CD14-positive monocyte (primary cell): ENCODE data around the gene CPE. TPM values are rescaled to one million over a fixed set of nuclear protein-coding genes. Genes with fewer than 3 reads are reported as not detected.

Experiments used
- DNase-seq, 3 donors: peaks; one replicate each; pipeline ENCODE4 v3.0.0-alpha.2; 2011 to 2022
- H2AFZ ChIP-seq: 2 replicates; pipeline ENCODE4 v1.6.0; 2012; ENCODE audit warnings: mild to moderate bottlenecking, low read depth, low read length, inconsistent platforms; ENCODE audit not compliant: insufficient read depth, poor library complexity, severe bottlenecking
- H3K27ac ChIP-seq, 2 donors: 1 replicate in 1 of 2; 2 replicates in 1 of 2; pipeline ENCODE4 v1.5.1; 2012 to 2013; ENCODE audit warnings: low read length in 2 of 2, control low read depth in 1 of 2, inconsistent platforms in 1 of 2, low read depth in 1 of 2, mild to moderate bottlenecking in 1 of 2
- H3K27me3 ChIP-seq, 2 donors: one replicate each; pipeline versions ENCODE4 v1.6.0 to v1.6.1; 2011 to 2013; ENCODE audit warnings: low read length in 2 of 2; ENCODE audit not compliant: control insufficient read depth in 2 of 2, insufficient read depth in 2 of 2
- H3K36me3 ChIP-seq, 2 donors: replicated peaks in 1 of 2; 1 replicate in 1 of 2; 2 replicates in 1 of 2; pipeline versions ENCODE4 v1.5.1 to v1.6.1; 2012 to 2013; ENCODE audit warnings: low read length in 2 of 2, control low read depth in 1 of 2, inconsistent platforms in 1 of 2, mild to moderate bottlenecking in 1 of 2; ENCODE audit not compliant: insufficient read depth in 2 of 2, control insufficient read depth in 1 of 2
- H3K4me1 ChIP-seq, 2 donors: 1 replicate in 1 of 2; 2 replicates in 1 of 2; pipeline versions ENCODE4 v1.5.1 to v1.6.1; 2012 to 2013; ENCODE audit warnings: low read length in 2 of 2, control low read depth in 1 of 2, inconsistent platforms in 1 of 2, mild to moderate bottlenecking in 1 of 2, moderate library complexity in 1 of 2; ENCODE audit not compliant: insufficient read depth in 2 of 2, control insufficient read depth in 1 of 2
- H3K4me2 ChIP-seq: replicated peaks from 2 replicates; pipeline ENCODE3; 2012; ENCODE audit warnings: low read length, moderate library complexity, mild to moderate bottlenecking; ENCODE audit not compliant: poor library complexity, severe bottlenecking; ENCODE audit errors: extremely low read depth
- H3K4me3 ChIP-seq, 3 experiments: fragments of 200-600 bp in 1 of 3; sonication (generic) in 1 of 3; replicated peaks in 1 of 3; 1 replicate in 2 of 3; 2 replicates in 1 of 3; pipeline ENCODE4 v1.5.1; 2011 to 2013; ENCODE audit warnings: low read length in 3 of 3, mild to moderate bottlenecking in 3 of 3, control low read depth in 2 of 3, low read depth in 2 of 3, inconsistent platforms in 1 of 3, moderate library complexity in 1 of 3
- H3K79me2 ChIP-seq: 2 replicates; pipeline ENCODE4 v1.6.0; 2012; ENCODE audit warnings: mild to moderate bottlenecking, control low read depth, inconsistent platforms, low read length, moderate library complexity; ENCODE audit not compliant: insufficient read depth
- H3K9ac ChIP-seq: 2 replicates; pipeline ENCODE4 v1.6.0; 2017; ENCODE audit warnings: low read length, mild to moderate bottlenecking; ENCODE audit not compliant: insufficient read depth, poor library complexity, severe bottlenecking
- H3K9me3 ChIP-seq, 2 donors: replicated peaks in 1 of 2; 1 replicate in 1 of 2; 2 replicates in 1 of 2; pipeline versions ENCODE4 v1.5.1 to v1.6.1; 2012 to 2013; ENCODE audit warnings: low read length in 2 of 2, control low read depth in 1 of 2; ENCODE audit not compliant: control insufficient read depth in 1 of 2, insufficient read depth in 1 of 2
- H4K20me1 ChIP-seq: 2 replicates; pipeline ENCODE4 v1.6.0; 2012; ENCODE audit warnings: mild to moderate bottlenecking, low read length, control low read depth, moderate library complexity; ENCODE audit not compliant: insufficient read depth
- H3K27ac Mint-ChIP-seq, 7 donors: one replicate each; pipeline ENCODE4 v1.8.0; 2020; ENCODE audit warnings: mild to moderate bottlenecking in 7 of 7, mixed read lengths in 7 of 7, moderate library complexity in 6 of 7, inconsistent platforms in 2 of 7
- H3K27me3 Mint-ChIP-seq, 3 donors: one replicate each; pipeline ENCODE4 v1.8.0; 2021 to 2022; ENCODE audit warnings: low read depth in 3 of 3, mild to moderate bottlenecking in 3 of 3, mixed read lengths in 3 of 3, moderate library complexity in 3 of 3, inconsistent platforms in 1 of 3
- H3K36me3 Mint-ChIP-seq, 2 donors: one replicate each; pipeline ENCODE4 v1.8.0; 2020; ENCODE audit warnings: mixed read lengths in 2 of 2, inconsistent platforms in 1 of 2, mild to moderate bottlenecking in 1 of 2
- H3K4me1 Mint-ChIP-seq: one replicate; pipeline ENCODE4 v1.8.0; 2020; ENCODE audit warnings: mild to moderate bottlenecking, mixed read lengths
- H3K4me3 Mint-ChIP-seq, 2 donors: one replicate each; pipeline ENCODE4 v1.8.0; 2020; ENCODE audit warnings: mild to moderate bottlenecking in 2 of 2, mixed read lengths in 2 of 2, moderate library complexity in 1 of 2
- H3K9me3 Mint-ChIP-seq, 7 donors: one replicate each; pipeline ENCODE4 v1.8.0; 2020 to 2022; ENCODE audit warnings: mixed read lengths in 7 of 7, mild to moderate bottlenecking in 6 of 7, moderate library complexity in 6 of 7, inconsistent platforms in 2 of 7
- WGBS: methylation state at CpG from one replicate; pipeline ENCODE4 v1.1.5; 2013; ENCODE audit warnings: missing lambda C conversion rate; ENCODE audit not compliant: insufficient coverage; 5-methylcytosine and 5-hydroxymethylcytosine counted together
- intact Hi-C, 2 donors: fragments of 100-400 bp; cut with micrococcal nuclease; formaldehyde crosslinking; loops; one replicate each; pipeline versions ENCODE4 v1.15.0 to v1.15.1; 2023
- polyA plus RNA-seq, 3 donors: library from polyadenylated mRNA; depleted of rRNA in 1 of 3; unstranded in 2 of 3; stranded (reverse) in 1 of 3; fragments of 300-500 nt in 2 of 3; fragments of >200 nt in 1 of 3; fragmentation: Illumina TruSeq in 2 of 3; gene quantifications; 1 replicate in 2 of 3; 2 replicates in 1 of 3; pipeline ENCODE4 v1.2.3, GENCODE V29; 2012 to 2021
- TF ChIP-seq, protein P1 (sequence below): fragments of 200-600 bp; IDR thresholded peaks from one replicate; pipeline ENCODE4 v1.8.0; 2022; ENCODE audit warnings: antibody characterized with exemption, mild to moderate bottlenecking

CPE gene
- polyA plus RNA-seq, 3 donors: 0.09 to 0.13 TPM; not detected in 1

DNA sequence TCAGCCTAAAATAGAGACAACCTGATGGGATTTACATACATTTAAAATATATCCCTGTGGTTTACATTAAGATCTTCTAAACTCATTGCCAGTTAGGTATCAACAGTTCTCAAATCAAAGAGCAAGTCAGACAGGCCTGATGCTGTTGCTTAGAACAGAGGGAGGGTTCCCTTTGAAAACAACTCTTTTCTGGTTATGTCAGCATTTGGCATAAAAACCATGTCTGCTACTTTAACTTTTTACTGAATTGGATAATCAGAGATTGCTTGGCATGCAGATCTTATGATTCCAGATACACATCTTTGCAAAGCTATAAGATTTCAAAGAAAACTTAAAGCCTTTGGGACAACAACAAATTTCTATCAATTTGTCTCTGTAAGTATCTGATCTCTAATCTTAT is 140.8 kb downstream of the CPE start:
- Histone ChIP-seq H3K9me3 (no peaks in the 10 kb centered on the region), H2AFZ (no peak overlapping the region), H4K20me1 (no peaks in the 10 kb centered on the region), H3K4me3 (no peak overlapping the region), H3K9ac (no peak overlapping the region), H3K27ac (no peak overlapping the region), H3K4me2 (no peak overlapping the region), H3K36me3 (no peaks in the 10 kb centered on the region), H3K4me1 (no peaks in the 10 kb centered on the region), H3K79me2 (no peaks in the 10 kb centered on the region), H3K27me3 (no peaks in the 10 kb centered on the region)
- no peaks in the 10 kb centered on the region for H3K36me3 Mint-ChIP-seq
- intact Hi-C loops: no loop called here
- no peak for DNase-seq
- TF ChIP-seq, protein P1, sequence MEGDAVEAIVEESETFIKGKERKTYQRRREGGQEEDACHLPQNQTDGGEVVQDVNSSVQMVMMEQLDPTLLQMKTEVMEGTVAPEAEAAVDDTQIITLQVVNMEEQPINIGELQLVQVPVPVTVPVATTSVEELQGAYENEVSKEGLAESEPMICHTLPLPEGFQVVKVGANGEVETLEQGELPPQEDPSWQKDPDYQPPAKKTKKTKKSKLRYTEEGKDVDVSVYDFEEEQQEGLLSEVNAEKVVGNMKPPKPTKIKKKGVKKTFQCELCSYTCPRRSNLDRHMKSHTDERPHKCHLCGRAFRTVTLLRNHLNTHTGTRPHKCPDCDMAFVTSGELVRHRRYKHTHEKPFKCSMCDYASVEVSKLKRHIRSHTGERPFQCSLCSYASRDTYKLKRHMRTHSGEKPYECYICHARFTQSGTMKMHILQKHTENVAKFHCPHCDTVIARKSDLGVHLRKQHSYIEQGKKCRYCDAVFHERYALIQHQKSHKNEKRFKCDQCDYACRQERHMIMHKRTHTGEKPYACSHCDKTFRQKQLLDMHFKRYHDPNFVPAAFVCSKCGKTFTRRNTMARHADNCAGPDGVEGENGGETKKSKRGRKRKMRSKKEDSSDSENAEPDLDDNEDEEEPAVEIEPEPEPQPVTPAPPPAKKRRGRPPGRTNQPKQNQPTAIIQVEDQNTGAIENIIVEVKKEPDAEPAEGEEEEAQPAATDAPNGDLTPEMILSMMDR: no peak
- H3K27ac Mint-ChIP-seq: no peak overlapping the region
- no peaks in the 10 kb centered on the region for H3K4me1 Mint-ChIP-seq
- H3K9me3 Mint-ChIP-seq: peaks cover 0 to 8% (median 2%) of the 10 kb centered on the region in 7 donors
- H3K27me3 Mint-ChIP-seq: peaks cover 2 to 4% (median 2%) of the 10 kb centered on the region in 3 donors
- H3K4me3 Mint-ChIP-seq: no peak overlapping the region

DNA sequence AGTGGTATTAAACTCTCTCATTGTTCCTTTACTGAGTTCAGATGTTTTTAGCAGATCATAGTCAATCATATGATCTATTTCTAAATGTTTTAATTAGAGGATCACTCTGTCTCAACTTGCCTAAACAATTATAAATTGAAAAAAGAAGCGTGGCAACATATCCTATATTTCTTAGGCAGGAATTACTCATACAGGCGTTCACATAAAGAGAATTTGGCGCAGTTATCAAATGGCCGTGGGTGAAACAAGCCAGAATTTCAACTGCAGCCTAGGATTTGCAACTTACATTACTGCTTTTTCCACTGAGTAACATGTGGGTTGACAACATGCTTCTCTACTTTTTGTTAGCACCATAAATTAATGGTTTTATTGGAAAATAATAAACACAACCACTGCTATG is 141.3 kb downstream of the CPE start:
- Mint-ChIP-seq H3K9me3 (peaks cover 0 to 8% (median 2%) of the 10 kb centered on the region in 7 donors), H3K27ac (no peak overlapping the region), H3K27me3 (peaks cover 2 to 4% (median 2%) of the 10 kb centered on the region in 3 donors), H3K4me3 (no peak overlapping the region), H3K36me3 (no peaks in the 10 kb centered on the region), H3K4me1 (no peaks in the 10 kb centered on the region)
- H3K9ac ChIP-seq: no peak overlapping the region
- H3K4me3 ChIP-seq: no peak overlapping the region
- no peaks in the 10 kb centered on the region for H4K20me1 ChIP-seq
- intact Hi-C loops: no loop called here
- H3K36me3 ChIP-seq: no peaks in the 10 kb centered on the region
- H3K4me2 ChIP-seq: no peak overlapping the region
- H3K27me3 ChIP-seq: no peaks in the 10 kb centered on the region
- H3K4me1 ChIP-seq: no peaks in the 10 kb centered on the region
- H2AFZ ChIP-seq: no peak overlapping the region
- DNase-seq: no peak
- no peak overlapping the region for H3K27ac ChIP-seq
- WGBS: 72% methylated on average over 4 of the region's 4 CpGs
- H3K9me3 ChIP-seq: no peaks in the 10 kb centered on the region
- TF ChIP-seq, protein P1: no peak
- no peaks in the 10 kb centered on the region for H3K79me2 ChIP-seq
